GM21825 (cell line): ENCODE results near the gene SHPK.

ENCODE experiments used
- ATAC-seq: cut with Tn5 transposase; IDR thresholded peaks from one replicate; pipeline ENCODE4 v1.9.1; 2021; ENCODE audit warnings: mild to moderate bottlenecking, moderate library complexity; ENCODE audit not compliant: unreplicated experiment

Gene SHPK

DNA sequence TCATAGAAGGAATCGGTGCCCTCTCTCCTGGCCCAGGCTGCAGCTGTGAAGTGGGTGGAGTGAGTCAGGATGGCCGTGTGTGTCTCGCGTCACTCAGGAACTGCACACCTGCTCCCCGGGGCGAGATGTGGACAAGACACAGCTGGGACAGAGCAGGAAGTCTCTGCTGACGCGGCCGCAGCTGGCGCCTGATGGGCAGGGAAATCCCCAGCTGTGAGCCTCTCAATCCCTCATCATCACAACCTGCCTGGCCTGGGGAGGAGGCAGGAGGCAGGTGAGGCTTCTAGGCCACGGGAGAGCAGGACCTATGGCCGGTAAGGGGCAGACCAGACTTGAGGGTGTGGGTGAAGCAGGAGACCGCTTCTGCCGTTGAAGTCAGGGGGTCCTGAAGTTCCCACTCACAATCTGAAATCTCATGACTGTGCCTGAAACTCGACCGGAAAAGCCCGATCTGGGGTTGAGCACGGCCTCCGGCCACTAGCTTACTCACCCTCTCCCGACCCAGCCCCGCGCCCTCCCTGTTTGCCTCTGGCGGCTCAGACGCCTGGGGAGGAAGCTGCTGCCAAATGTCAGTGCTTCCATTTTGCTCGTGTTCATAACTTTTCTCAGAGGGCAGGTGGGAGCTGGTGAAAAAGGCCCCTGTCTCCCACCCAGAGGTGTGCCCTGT lies 77.3 kb downstream of the SHPK start:
- ATAC-seq, result peak; percentile 66
